ENCODE results near the gene EEF2KMT. TPM values are rescaled to one million over a fixed set of nuclear protein-coding genes. Genes with fewer than 3 reads are reported as not detected.
A peak's percentile ranks its signal among the peaks of the same experiment; 100 is the strongest.
"Not testable (repeated sequence)": the region's sequence is repeated elsewhere in the genome, so short reads cannot be mapped to it uniquely, and the experiment has no call there.

Gene EEF2KMT
- total and polyA plus RNA-seq, 2 of the 13 experiments (the other 11 are each of a cell fraction or from before 2014, with no cell fraction given): 10.7 to 26.9 TPM

DNA sequence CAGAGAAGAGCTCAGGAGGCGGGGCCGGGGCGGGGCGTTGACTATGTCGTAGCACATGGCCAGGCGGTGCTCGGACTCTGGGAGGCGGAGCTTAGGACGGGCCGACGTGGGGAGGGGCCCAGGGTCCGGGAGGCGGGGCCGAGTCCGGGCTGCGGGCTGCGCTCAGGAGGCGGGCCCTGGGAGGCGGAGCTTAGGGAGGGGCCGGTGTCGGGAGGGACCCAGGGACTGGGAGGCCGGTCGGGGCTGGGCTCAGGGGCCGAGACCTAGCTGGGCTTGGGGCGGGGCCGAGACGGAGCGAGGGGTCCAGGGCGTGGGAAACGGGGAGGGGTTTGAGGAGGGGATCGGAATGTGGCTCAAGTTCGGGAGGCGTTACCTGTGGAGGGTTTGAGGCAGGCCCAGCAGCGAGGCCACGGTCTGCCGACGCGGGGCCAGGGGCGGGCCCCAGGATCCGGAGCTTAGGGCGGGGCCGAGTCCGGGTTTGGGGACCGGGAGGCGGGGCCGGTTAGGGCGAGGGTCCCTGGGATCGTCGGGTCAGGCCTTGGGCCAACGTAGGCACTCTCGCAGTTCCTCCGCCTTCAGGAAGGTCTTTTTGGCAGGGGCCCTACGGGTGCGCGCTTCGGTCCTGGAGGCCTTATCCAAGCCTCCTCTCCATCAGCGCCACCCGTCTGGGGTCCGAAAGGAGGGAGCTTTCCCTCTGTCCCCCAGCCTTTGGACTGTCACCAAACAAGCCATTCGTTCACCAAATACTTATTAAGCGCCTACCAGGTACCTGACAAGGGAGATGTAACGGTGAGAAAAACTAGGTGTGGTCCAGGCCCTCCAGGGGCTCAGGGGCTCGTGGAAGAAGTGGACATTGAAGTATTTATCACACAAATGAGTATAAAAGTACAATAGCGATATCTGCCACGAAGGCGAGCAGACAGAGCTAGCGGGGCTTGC lies 895 bp upstream of the EEF2KMT start (continued):
- peak; percentile 11; the same call in 1 of the 2 replicates for TF ChIP-seq ZKSCAN8 (CRISPR knock-in tag; IDR thresholded peaks at IDR 0.05; ENCODE audit: borderline replicate concordance)
- TF ChIP-seq MIER3 (CRISPR knock-in tag; IDR thresholded peaks at IDR 0.05; ENCODE audit: borderline replicate concordance): peak; percentile 24; the same call in 1 of the 2 replicates
- TF ChIP-seq RAD21 (CRISPR knock-in tag; IDR thresholded peaks at IDR 0.05): peak; percentile 37; the same call in 1 of the 2 replicates
- peak; percentile 42; the same call in 1 of the 2 replicates for TF ChIP-seq PHF20 (CRISPR knock-in tag; IDR thresholded peaks at IDR 0.05)
- TF ChIP-seq SP2 (CRISPR knock-in tag; IDR thresholded peaks at IDR 0.05): 0 out of 2 replicates have a peak, but pooled peaks have one; percentile 1
- peak; percentile 57 for TF ChIP-seq HOXA5 (CRISPR knock-in tag; IDR thresholded peaks at IDR 0.05)
- TF ChIP-seq CREB1 (IDR thresholded peaks at IDR 0.05): peak; percentile 55
- TF ChIP-seq CREB1 (CRISPR knock-in tag; IDR thresholded peaks at IDR 0.05): not testable (repeated sequence)
- peak; percentile 44; the same call in 1 of the 2 replicates for TF ChIP-seq IKZF5 (CRISPR knock-in tag; IDR thresholded peaks at IDR 0.05)
- TF ChIP-seq ZFP91 (CRISPR knock-in tag; IDR thresholded peaks at IDR 0.05; ENCODE audit: borderline replicate concordance): peak; percentile 75; the same call in 1 of the 2 replicates
- TF ChIP-seq SNAPC2 (CRISPR knock-in tag; IDR thresholded peaks at IDR 0.05): 0 out of 2 replicates have a peak, but pooled peaks have one; percentile 40
- TF ChIP-seq, protein P1, sequence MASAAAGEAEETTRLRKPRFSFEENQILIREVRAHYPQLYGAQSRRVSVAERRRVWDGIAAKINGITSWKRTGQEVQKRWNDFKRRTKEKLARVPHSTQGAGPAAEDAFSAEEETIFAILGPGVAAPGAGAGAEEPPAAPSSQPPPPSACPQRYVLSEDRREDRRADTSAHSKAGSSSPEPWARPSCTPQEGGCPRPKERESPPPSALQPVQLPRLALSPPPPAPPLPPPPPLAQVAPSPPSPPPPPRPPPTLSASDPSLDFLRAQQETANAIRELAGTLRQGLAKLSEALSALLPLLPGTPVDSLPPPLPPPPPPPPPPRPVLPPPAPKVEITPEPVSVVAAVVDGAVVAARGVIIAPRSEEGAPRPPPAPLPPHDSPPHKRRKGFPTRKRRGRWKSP (CRISPR knock-in tag; IDR thresholded peaks at IDR 0.05): 0 out of 2 replicates have a peak, but pooled peaks have one; percentile 3
- TF ChIP-seq SIN3A (IDR thresholded peaks at IDR 0.05; ENCODE audit: borderline replicate concordance, low read depth, low read length): peak; percentile 34; the same call in 1 of the 2 replicates
- TF ChIP-seq, protein P2, sequence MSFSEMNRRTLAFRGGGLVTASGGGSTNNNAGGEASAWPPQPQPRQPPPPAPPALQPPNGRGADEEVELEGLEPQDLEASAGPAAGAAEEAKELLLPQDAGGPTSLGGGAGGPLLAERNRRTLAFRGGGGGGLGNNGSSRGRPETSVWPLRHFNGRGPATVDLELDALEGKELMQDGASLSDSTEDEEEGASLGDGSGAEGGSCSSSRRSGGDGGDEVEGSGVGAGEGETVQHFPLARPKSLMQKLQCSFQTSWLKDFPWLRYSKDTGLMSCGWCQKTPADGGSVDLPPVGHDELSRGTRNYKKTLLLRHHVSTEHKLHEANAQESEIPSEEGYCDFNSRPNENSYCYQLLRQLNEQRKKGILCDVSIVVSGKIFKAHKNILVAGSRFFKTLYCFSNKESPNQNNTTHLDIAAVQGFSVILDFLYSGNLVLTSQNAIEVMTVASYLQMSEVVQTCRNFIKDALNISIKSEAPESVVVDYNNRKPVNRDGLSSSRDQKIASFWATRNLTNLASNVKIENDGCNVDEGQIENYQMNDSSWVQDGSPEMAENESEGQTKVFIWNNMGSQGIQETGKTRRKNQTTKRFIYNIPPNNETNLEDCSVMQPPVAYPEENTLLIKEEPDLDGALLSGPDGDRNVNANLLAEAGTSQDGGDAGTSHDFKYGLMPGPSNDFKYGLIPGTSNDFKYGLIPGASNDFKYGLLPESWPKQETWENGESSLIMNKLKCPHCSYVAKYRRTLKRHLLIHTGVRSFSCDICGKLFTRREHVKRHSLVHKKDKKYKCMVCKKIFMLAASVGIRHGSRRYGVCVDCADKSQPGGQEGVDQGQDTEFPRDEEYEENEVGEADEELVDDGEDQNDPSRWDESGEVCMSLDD (CRISPR knock-in tag; IDR thresholded peaks at IDR 0.05; ENCODE audit: borderline replicate concordance): 0 out of 2 replicates have a peak, but pooled peaks have one; percentile 73
- 0 out of 2 replicates have a peak, but pooled peaks have one; percentile 10 for TF ChIP-seq MEIS1 (CRISPR knock-in tag; IDR thresholded peaks at IDR 0.05; ENCODE audit: borderline replicate concordance)
- TF ChIP-seq ZNF441 (CRISPR knock-in tag; IDR thresholded peaks at IDR 0.05; ENCODE audit: borderline replicate concordance): peak; percentile 12; the same call in 1 of the 2 replicates
- peak; percentile 33; the same call in 1 of the 2 replicates for TF ChIP-seq ZNF768 (CRISPR knock-in tag; IDR thresholded peaks at IDR 0.05)
- TF ChIP-seq HNRNPLL (IDR thresholded peaks at IDR 0.05; ENCODE audit: low read depth, low read length, poor library complexity, severe bottlenecking): peak; percentile 49
- TF ChIP-seq ZFX (CRISPR knock-in tag; IDR thresholded peaks at IDR 0.05; ENCODE audit: low read depth): peak; percentile 75
